Endothelial cell of umbilical vein (primary cell): ENCODE measurements around the gene SCAMP5. TPM values are rescaled to one million over a fixed set of nuclear protein-coding genes. Genes with fewer than 3 reads are reported as not detected.

Source experiments
- BruUV-seq: library from RNA; stranded (reverse); fragments of 400-500 nt; replicated peaks from 2 replicates; lab custom pipeline; 2021; lab: Mats Ljungman, UMichigan
- CTCF ChIA-PET: fragments of 300-600, 350-600 bp; sonication (Branson Sonifier 250); formaldehyde crosslinking; loops from one replicate; lab custom pipeline; 2021; ENCODE audit warnings: antibody characterized with exemption, inconsistent platforms; lab: Charles Lee
- POLR2A ChIA-PET: fragments of 300-600, 350-600 bp; sonication (Branson Sonifier 250); formaldehyde crosslinking; loops from one replicate; lab custom pipeline; 2021; ENCODE audit warnings: antibody characterized with exemption, inconsistent platforms; lab: Charles Lee
- DNase-seq: peaks from one replicate; pipeline ENCODE4 v3.0.0-alpha.2; 2011; ENCODE audit warnings: low read depth, low spot score
- FAIRE-seq: peaks from 2 replicates; lab custom pipeline; 2011; peaks lifted over from hg19 to GRCh38; lab: Jason Lieb, UNC
- H2AFZ ChIP-seq: 2 replicates; pipeline ENCODE4 v1.6.0; 2012; ENCODE audit warnings: low read depth, low read length, control low read depth, inconsistent platforms
- H3K27ac ChIP-seq: 2 replicates; pipeline ENCODE4 v1.5.1; 2011; ENCODE audit warnings: low read depth, mild to moderate bottlenecking, control low read depth, low read length, moderate library complexity; ENCODE audit not compliant: insufficient read depth
- H3K27me3 ChIP-seq, 2 experiments: 2 replicates each; pipeline versions ENCODE4 v1.6.0 to v1.6.1; 2011; ENCODE audit warnings: low read length in 2 of 2, mixed read lengths in 1 of 2; ENCODE audit not compliant: control insufficient read depth in 2 of 2, insufficient read depth in 2 of 2
- H3K36me3 ChIP-seq, 2 experiments: 2 replicates in 1 of 2; 3 replicates in 1 of 2; pipeline ENCODE4 v1.5.1; 2011; ENCODE audit warnings: low read length in 2 of 2, mild to moderate bottlenecking in 1 of 2, moderate library complexity in 1 of 2; ENCODE audit not compliant: control insufficient read depth in 2 of 2, insufficient read depth in 2 of 2; ENCODE audit errors: extremely low read depth in 1 of 2
- H3K4me1 ChIP-seq: 3 replicates; pipeline ENCODE4 v1.5.1; 2011; ENCODE audit warnings: mild to moderate bottlenecking, low read length; ENCODE audit not compliant: control insufficient read depth, insufficient read depth; ENCODE audit errors: extremely low read depth
- H3K4me2 ChIP-seq: 2 replicates; pipeline ENCODE4 v1.6.1; 2011; ENCODE audit warnings: low read length, control low read depth, mixed read lengths; ENCODE audit not compliant: insufficient read depth
- H3K4me3 ChIP-seq, 3 experiments: fragments of 200-600 bp in 1 of 3; sonication (generic), shearing (Covaris generic) in 1 of 3; replicated peaks in 1 of 3; 2 replicates each; pipeline ENCODE4 v1.5.1; 2011 to 2016; ENCODE audit warnings: control low read depth in 3 of 3, low read length in 3 of 3, mild to moderate bottlenecking in 2 of 3, inconsistent platforms in 1 of 3, low read depth in 1 of 3, moderate library complexity in 1 of 3; ENCODE audit not compliant: insufficient read depth in 1 of 3
- H3K79me2 ChIP-seq: 2 replicates; pipeline ENCODE4 v1.6.0; 2012; ENCODE audit warnings: low read length, inconsistent platforms; ENCODE audit not compliant: control insufficient read depth, insufficient read depth
- H3K9ac ChIP-seq: replicated peaks from 2 replicates; pipeline ENCODE3; 2011; ENCODE audit warnings: low read length, control low read depth; ENCODE audit not compliant: insufficient read depth; ENCODE audit errors: extremely low read depth
- H3K9me1 ChIP-seq: replicated peaks from 3 replicates; pipeline ENCODE4 v1.6.0; 2011; ENCODE audit warnings: mild to moderate bottlenecking, low read length; ENCODE audit not compliant: control insufficient read depth, insufficient read depth; ENCODE audit errors: extremely low read depth
- H3K9me3 ChIP-seq: replicated peaks from 2 replicates; pipeline ENCODE4 v1.5.1; 2012; ENCODE audit warnings: low read length, inconsistent platforms; ENCODE audit not compliant: control insufficient read depth, insufficient read depth
- H4K20me1 ChIP-seq: replicated peaks from 2 replicates; pipeline ENCODE3; 2011; ENCODE audit warnings: mild to moderate bottlenecking, low read length; ENCODE audit not compliant: control insufficient read depth, insufficient read depth; ENCODE audit errors: extremely low read depth
- CTCF ChIP-seq, 2 donors: IDR thresholded peaks; 1 replicate in 1 of 2; 2 replicates in 1 of 2; pipeline ENCODE4 v1.5.1; 2011; ENCODE audit warnings: low read length in 2 of 2, mild to moderate bottlenecking in 2 of 2, moderate library complexity in 2 of 2, control low read depth in 1 of 2, inconsistent platforms in 1 of 2, low read depth in 1 of 2; ENCODE audit not compliant: insufficient read depth in 1 of 2; ENCODE audit errors: extremely low read depth in 1 of 2
- EZH2 ChIP-seq: IDR thresholded peaks from 2 replicates; pipeline ENCODE4 v1.6.1; 2012; ENCODE audit warnings: borderline replicate concordance, low read depth, mild to moderate bottlenecking, moderate library complexity, low read length, inconsistent platforms; ENCODE audit not compliant: severe bottlenecking
- FOS ChIP-seq: IDR thresholded peaks from 2 replicates; pipeline ENCODE4 v1.6.1; 2011; ENCODE audit warnings: mild to moderate bottlenecking, low read length, moderate library complexity, borderline replicate concordance; ENCODE audit not compliant: insufficient read depth
- GATA2 ChIP-seq: IDR thresholded peaks from 2 replicates; pipeline ENCODE4 v1.7.0; 2011; ENCODE audit warnings: low read depth, mild to moderate bottlenecking, moderate library complexity, mixed read lengths, low read length; ENCODE audit not compliant: insufficient read length, insufficient read depth
- JUN ChIP-seq: IDR thresholded peaks from 2 replicates; pipeline ENCODE4 v1.6.1; 2011; ENCODE audit warnings: borderline replicate concordance, low read depth; ENCODE audit not compliant: insufficient read length, insufficient read depth
- MAX ChIP-seq: IDR thresholded peaks from 2 replicates; pipeline ENCODE4 v1.6.1; 2011; ENCODE audit not compliant: insufficient read depth, insufficient read length
- MYC ChIP-seq: IDR thresholded peaks from one replicate; pipeline ENCODE4 v1.6.1; 2011; ENCODE audit warnings: mild to moderate bottlenecking, low read depth, low read length
- POLR2A ChIP-seq: IDR thresholded peaks from 2 replicates; pipeline ENCODE4 v1.6.1; 2012; ENCODE audit warnings: low read depth, mild to moderate bottlenecking, control low read depth, low read length
- POLR2AphosphoS5 ChIP-seq: IDR thresholded peaks from 2 replicates; pipeline ENCODE4 v1.6.1; 2012; ENCODE audit warnings: low read depth, mild to moderate bottlenecking, control low read depth, low read length, moderate library complexity; ENCODE audit not compliant: insufficient read depth
- dilution Hi-C: fragments of 300-500 bp; cut with MboI; formaldehyde crosslinking; loops from one replicate; pipeline ENCODE4 v1.15.0; 2019; ENCODE audit warnings: low sequenced_read_pairs; ENCODE audit not compliant: extremely low pct_ligation_motif_present
- intact Hi-C: fragments of 100-400 bp; cut with micrococcal nuclease; formaldehyde crosslinking; loops from one replicate; pipeline ENCODE4 v1.10.0; 2022
- polyA plus RNA-seq, 4 experiments: library from polyadenylated mRNA; depleted of rRNA in 3 of 4; stranded (reverse) in 3 of 4; unstranded in 1 of 4; fragments of >200 nt; gene quantifications; 2 replicates each; pipeline versions ENCODE4 v1.2.1 to v1.2.3, GENCODE V29; 2011 to 2012; ENCODE audit warnings: missing spikeins in 1 of 4
- total RNA-seq: library from RNA; stranded (reverse); gene quantifications from 2 replicates; pipeline ENCODE4 v1.2.3, GENCODE V29; 2021

SCAMP5 gene
- total and polyA plus RNA-seq, 2 donors (not counting 3 experiments of a cell fraction or from before 2014, with no cell fraction given): 1.9 to 6.2 TPM

GRCh38 chr15:75019916-75020315 lies 24.6 kb downstream of the SCAMP5 start:
- Histone ChIP-seq H2AFZ (no peak overlapping the region), H3K4me1 (no peaks in the 10 kb centered on the region), H3K9ac (no peak overlapping the region), H3K4me3 (no peak overlapping the region), H3K27ac (no peak overlapping the region), H3K27me3 (no peaks in the 10 kb centered on the region), H3K79me2 (peaks cover 3% of the 10 kb centered on the region), H3K4me2 (no peak overlapping the region), H3K36me3 (no peaks in the 10 kb centered on the region), H4K20me1 (no peaks in the 10 kb centered on the region), H3K9me3 (no peaks in the 10 kb centered on the region), H3K9me1 (no peaks in the 10 kb centered on the region)
- FAIRE-seq: no peak
- DNase-seq: no peak
- no peak for TF ChIP-seq GATA2
- TF ChIP-seq MAX: no peak
- no peak for TF ChIP-seq JUN
- TF ChIP-seq EZH2: no peak
- TF ChIP-seq MYC: no peak
- TF ChIP-seq CTCF (IDR thresholded peaks at IDR 0.05; ENCODE audit: extremely low read depth in 1 of 2, insufficient read depth in 1 of 2, low read depth in 1 of 2, low read length in 2 of 2): no peak
- TF ChIP-seq POLR2A: no peak
- no peak for TF ChIP-seq POLR2AphosphoS5
- no peak for TF ChIP-seq FOS
- intact Hi-C loops: loop anchor here (5.0 to 10.0 kb wide), 3 partner anchors 255 to 607 kb away; partner anchors contain the start of gene SNUPN
- CTCF ChIA-PET: no interaction called here
- dilution Hi-C loops: no loop called here
- BruUV-seq: no TSS peak
- POLR2A ChIA-PET: no interaction called here
